PC-9 (cell line): ENCODE measurements around the gene PHLPP2. TPM values are rescaled to one million over a fixed set of nuclear protein-coding genes. Genes with fewer than 3 reads are reported as not detected.

Experiments
- BruUV-seq: library from RNA; stranded (reverse); fragments of 400-500 nt; replicated peaks from 2 replicates; lab custom pipeline; 2021; lab: Mats Ljungman, UMichigan
- CTCF ChIA-PET: fragments of 300-600 bp; sonication (Branson Sonifier 250); formaldehyde crosslinking; loops from one replicate; lab custom pipeline; 2022; ENCODE audit warnings: antibody characterized with exemption; lab: Charles Lee
- POLR2A ChIA-PET: fragments of 300-600 bp; sonication (Branson Sonifier 250); formaldehyde crosslinking; loops from one replicate; lab custom pipeline; 2022; ENCODE audit warnings: antibody characterized with exemption; ENCODE audit not compliant: unreplicated experiment; lab: Charles Lee
- DNase-seq, 2 experiments: peaks; one replicate each; pipeline versions ENCODE4 v3.0.0 to v3.0.0-alpha.2; 2015 to 2022; ENCODE audit warnings: mixed read lengths in 1 of 2
- H2AFZ ChIP-seq: fragments of 200-600 bp; sonication (generic); 2 replicates; pipeline ENCODE4 v1.8.1; 2017; ENCODE audit warnings: antibody characterized with exemption
- H3F3A ChIP-seq: fragments of 200-600 bp; sonication (generic); 2 replicates; pipeline ENCODE4 v1.8.1; 2017; ENCODE audit warnings: antibody characterized with exemption, mild to moderate bottlenecking, low read depth; ENCODE audit not compliant: insufficient read depth
- H3K27ac ChIP-seq: fragments of 200-600 bp; sonication (generic); 2 replicates; pipeline ENCODE4 v1.6.1; 2016; ENCODE audit warnings: mixed run types
- H3K27me3 ChIP-seq: fragments of 200-600 bp; sonication (generic); 2 replicates; pipeline ENCODE4 v1.6.1; 2016; ENCODE audit warnings: low read depth, mixed run types; ENCODE audit not compliant: insufficient read depth
- H3K36me3 ChIP-seq: fragments of 200-600 bp; sonication (generic); 2 replicates; pipeline ENCODE4 v1.6.1; 2016; ENCODE audit warnings: low read depth, mixed run types
- H3K4me1 ChIP-seq: fragments of 200-600 bp; sonication (generic); replicated peaks from 2 replicates; pipeline ENCODE4 v1.6.1; 2016; ENCODE audit warnings: mixed run types; ENCODE audit not compliant: insufficient read depth
- H3K4me2 ChIP-seq: fragments of 200-600 bp; sonication (generic); 2 replicates; pipeline ENCODE4 v1.6.1; 2017; ENCODE audit warnings: mixed run types
- H3K4me3 ChIP-seq: fragments of 200-600 bp; sonication (generic); 2 replicates; pipeline ENCODE4 v1.6.1; 2016; ENCODE audit warnings: mixed run types
- H3K79me2 ChIP-seq: fragments of 200-600 bp; sonication (generic); 2 replicates; pipeline ENCODE4 v1.6.1; 2017; ENCODE audit warnings: low read depth, mixed run types
- H3K9me2 ChIP-seq: fragments of 200-600 bp; sonication (generic); 2 replicates; pipeline ENCODE4 v1.8.1; 2017; ENCODE audit warnings: mild to moderate bottlenecking; ENCODE audit not compliant: insufficient read depth
- H3K9me3 ChIP-seq: fragments of 200-600 bp; sonication (generic); 2 replicates; pipeline ENCODE4 v1.8.1; 2016; ENCODE audit warnings: low read depth; ENCODE audit not compliant: insufficient read depth
- H4K20me1 ChIP-seq: fragments of 200-600 bp; sonication (generic); 2 replicates; pipeline ENCODE4 v1.8.1; 2017; ENCODE audit not compliant: insufficient read depth
- EZH2 ChIP-seq: fragments of 200-600 bp; sonication (generic); IDR thresholded peaks from 2 replicates; pipeline ENCODE4 v1.8.0; 2017; ENCODE audit warnings: antibody characterized with exemption, low read depth
- intact Hi-C: fragments of 100-400 bp; cut with micrococcal nuclease; formaldehyde crosslinking; loops from one replicate; pipeline ENCODE4 v1.10.0; 2022; ENCODE audit not compliant: unreplicated experiment
- total RNA-seq: library from RNA; stranded (reverse); gene quantifications from 2 replicates; pipeline ENCODE4 v1.2.3, GENCODE V29; 2021
- TF ChIP-seq, protein P1 (sequence below): fragments of 200-600 bp; sonication (generic); conservative IDR thresholded peaks from 2 replicates; pipeline ENCODE4 v1.6.1; 2017; ENCODE audit warnings: mixed run types, antibody characterized with exemption, mild to moderate bottlenecking, moderate library complexity

PHLPP2 gene
- total RNA-seq, 1 experiment from 2014 or later: 5.5 TPM

DNA sequence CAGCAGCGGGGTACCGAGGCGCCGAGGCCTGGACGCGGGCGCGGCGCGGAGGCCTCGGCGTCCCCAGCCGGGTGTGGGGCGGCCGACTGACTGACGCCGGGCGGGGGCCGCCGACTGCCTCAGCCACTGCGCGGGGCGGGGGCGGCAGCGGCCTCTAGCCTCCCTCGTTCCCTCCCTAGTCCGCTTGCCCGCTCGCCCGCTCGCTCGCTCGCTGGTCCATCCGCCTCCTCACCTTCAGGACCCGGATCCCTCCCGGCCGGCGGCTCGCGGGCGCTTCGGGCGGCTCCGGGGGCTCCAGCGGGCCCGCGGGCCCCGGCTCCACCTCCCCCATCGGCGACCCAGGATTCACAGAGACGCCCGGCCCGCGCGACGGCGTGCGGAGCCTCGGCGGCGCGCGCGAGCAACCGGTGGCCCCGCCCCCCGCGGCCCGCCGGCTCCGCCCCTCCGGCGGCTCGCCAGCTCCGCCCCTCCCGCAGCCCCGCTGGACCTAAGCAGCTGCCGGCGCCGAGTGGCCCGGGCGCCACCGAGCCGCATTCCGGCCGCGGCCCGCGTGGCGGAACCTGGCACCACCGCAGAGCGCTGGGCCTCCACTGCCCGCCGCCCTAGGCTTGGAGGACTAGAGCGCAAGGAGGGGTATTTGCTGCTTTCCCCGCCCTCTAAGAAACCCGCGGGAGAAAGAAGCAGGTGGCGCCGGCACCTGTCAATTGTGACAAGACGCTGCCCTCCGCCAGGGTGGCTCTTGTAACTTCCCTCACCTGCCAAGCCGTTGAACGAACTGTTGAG lies 773 bp downstream of the PHLPP2 start:
- ChIA-PET CTCF (no interaction called here), POLR2A (interaction anchor here (0.6 kb wide), 1 partner anchor 388 kb away, joined by 3 read pairs; no protein-coding TSS in a partner anchor)

DNA sequence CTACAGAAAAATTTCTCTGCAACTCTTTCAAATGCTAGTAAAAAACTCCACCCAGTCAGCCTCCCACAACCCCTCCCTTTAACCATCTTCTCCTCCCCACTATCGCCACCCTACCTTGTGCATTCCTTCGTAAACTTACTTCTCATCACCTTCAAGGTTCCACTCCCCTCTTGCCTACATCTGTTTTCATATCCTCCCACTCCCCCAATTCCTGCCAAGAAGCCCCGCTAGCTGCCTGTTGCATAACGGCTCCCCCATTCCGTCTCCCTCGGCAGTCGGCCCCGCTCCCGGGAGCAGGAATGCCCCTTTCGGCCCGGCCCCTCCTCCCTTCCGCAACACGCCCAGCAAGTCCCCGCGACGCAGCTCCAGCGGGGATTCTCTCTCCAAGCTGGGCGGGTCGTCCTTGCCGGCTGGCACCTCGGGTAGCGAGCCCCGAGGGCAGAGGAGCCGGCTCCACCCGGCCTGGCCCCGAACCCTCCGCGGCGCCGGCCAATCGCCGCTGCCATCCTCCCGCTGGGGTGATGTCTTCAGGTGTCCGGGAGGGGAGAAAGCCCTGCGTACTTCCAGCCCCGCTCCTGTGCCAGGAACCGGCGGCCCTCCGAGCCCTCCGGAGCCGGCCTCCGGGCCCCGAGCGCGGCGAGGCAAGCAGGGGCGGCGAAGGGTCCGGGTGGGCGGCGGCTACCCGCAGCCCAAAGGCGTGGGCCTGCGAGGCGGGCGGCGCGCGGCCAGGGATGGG lies 1.5 kb downstream of the PHLPP2 start:
- DNase-seq: peak; percentile 78 to 87
- CTCF ChIA-PET: no interaction called here
- Histone ChIP-seq H3K27ac (0 out of 2 replicates have a peak overlapping the region, but pooled peaks have one; percentile 3), H3K36me3 (no peaks in the 10 kb centered on the region), H3K79me2 (peaks cover 17% of the 10 kb centered on the region), H4K20me1 (0 out of 2 replicates have a peak, but pooled peaks cover 3% of the 10 kb centered on the region), H3K9me3 (no peaks in the 10 kb centered on the region), H3K4me2 (peak overlapping the region; percentile 85), H3K27me3 (no peaks in the 10 kb centered on the region), H3K9me2 (no peaks in the 10 kb centered on the region), H3F3A (peaks cover 18% of the 10 kb centered on the region), H3K4me1 (peaks cover 15% of the 10 kb centered on the region), H3K4me3 (peak overlapping the region; percentile 74), H2AFZ (peak overlapping the region; percentile 76)
- no TSS peak for BruUV-seq
- POLR2A ChIA-PET: interaction anchor here (0.6 kb wide), 3 partner anchors 72 to 388 kb away, joined by 3 to 7 read pairs (median 3); no protein-coding TSS in a partner anchor
- intact Hi-C loops: loop anchor here (5.0 kb wide), 1 partner anchor 96 kb away; the partner anchor contains the start of gene MARVELD3
- TF ChIP-seq, protein P1, sequence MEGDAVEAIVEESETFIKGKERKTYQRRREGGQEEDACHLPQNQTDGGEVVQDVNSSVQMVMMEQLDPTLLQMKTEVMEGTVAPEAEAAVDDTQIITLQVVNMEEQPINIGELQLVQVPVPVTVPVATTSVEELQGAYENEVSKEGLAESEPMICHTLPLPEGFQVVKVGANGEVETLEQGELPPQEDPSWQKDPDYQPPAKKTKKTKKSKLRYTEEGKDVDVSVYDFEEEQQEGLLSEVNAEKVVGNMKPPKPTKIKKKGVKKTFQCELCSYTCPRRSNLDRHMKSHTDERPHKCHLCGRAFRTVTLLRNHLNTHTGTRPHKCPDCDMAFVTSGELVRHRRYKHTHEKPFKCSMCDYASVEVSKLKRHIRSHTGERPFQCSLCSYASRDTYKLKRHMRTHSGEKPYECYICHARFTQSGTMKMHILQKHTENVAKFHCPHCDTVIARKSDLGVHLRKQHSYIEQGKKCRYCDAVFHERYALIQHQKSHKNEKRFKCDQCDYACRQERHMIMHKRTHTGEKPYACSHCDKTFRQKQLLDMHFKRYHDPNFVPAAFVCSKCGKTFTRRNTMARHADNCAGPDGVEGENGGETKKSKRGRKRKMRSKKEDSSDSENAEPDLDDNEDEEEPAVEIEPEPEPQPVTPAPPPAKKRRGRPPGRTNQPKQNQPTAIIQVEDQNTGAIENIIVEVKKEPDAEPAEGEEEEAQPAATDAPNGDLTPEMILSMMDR: no peak
- TF ChIP-seq EZH2: no peak

More for the DNA sequence above, 773 bp downstream of the PHLPP2 start:
- Histone ChIP-seq H3F3A (peaks cover 18% of the 10 kb centered on the region), H3K27me3 (no peaks in the 10 kb centered on the region), H3K4me3 (peak overlapping the region; percentile 74; the same call in 1 of the 2 replicates), H3K4me1 (peaks cover 15% of the 10 kb centered on the region), H3K36me3 (no peaks in the 10 kb centered on the region), H3K79me2 (peaks cover 17% of the 10 kb centered on the region), H3K9me3 (no peaks in the 10 kb centered on the region), H3K27ac (no peak overlapping the region), H3K4me2 (peak overlapping the region; percentile 73), H4K20me1 (0 out of 2 replicates have a peak, but pooled peaks cover 3% of the 10 kb centered on the region), H2AFZ (peak overlapping the region; percentile 76; the same call in 1 of the 2 replicates), H3K9me2 (no peaks in the 10 kb centered on the region)
- no TSS peak for BruUV-seq
- DNase-seq: peak; percentile 60 to 77
- TF ChIP-seq, protein P1: no peak
- no peak for TF ChIP-seq EZH2
- intact Hi-C loops: loop anchor here (5.0 kb wide), 1 partner anchor 96 kb away; the partner anchor contains the start of gene MARVELD3

DNA sequence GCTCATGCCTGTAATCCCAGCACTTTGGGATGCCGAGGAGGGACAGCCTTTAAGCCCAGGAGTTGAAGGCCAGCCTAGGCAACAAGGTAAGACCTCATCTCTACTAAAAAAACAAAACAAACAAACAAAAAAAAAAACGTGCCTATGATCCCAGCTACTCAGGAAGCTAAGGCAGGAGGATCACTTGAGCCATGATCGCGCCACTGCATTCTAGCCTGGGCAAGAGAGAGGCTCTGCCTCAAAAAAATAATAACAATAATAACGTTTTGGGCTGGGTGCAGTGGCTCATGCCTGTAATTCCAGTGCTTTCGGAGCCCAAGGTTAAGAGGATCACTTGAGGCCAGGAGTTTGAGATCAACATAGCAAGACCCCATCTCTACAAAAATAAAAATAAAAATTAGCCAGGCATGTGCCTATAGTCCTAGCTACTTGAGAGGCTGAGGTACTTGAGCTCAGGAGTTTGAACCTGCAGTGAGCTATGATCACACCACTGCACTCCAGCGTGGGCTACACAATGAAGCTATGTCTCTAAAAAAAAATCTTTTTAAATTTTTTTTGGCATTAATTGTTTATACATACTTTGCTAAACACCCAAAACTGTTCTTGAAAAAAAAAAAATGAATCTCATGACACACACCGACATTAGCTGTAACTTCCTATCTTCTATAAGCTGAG lies 3.3 kb downstream of the PHLPP2 start:
- peaks cover 15% of the 10 kb centered on the region for H3F3A ChIP-seq
- H3K79me2 ChIP-seq: peaks cover 17% of the 10 kb centered on the region
- 0 out of 2 replicates have a peak, but pooled peaks cover 3% of the 10 kb centered on the region for H4K20me1 ChIP-seq
- POLR2A ChIA-PET: interaction anchor here (0.7 kb wide), 1 partner anchor 43 kb away, joined by 12 read pairs; no protein-coding TSS in a partner anchor
- BruUV-seq: no TSS peak
- H3K4me1 ChIP-seq: peaks cover 15% of the 10 kb centered on the region
- H3K4me3 ChIP-seq: no peak overlapping the region
- H2AFZ ChIP-seq: no peak overlapping the region
- no peaks in the 10 kb centered on the region for H3K9me3 ChIP-seq
- no peak overlapping the region for H3K27ac ChIP-seq
- H3K27me3 ChIP-seq: no peaks in the 10 kb centered on the region
- CTCF ChIA-PET: no interaction called here
- intact Hi-C loops: loop anchor here (5.0 kb wide), 1 partner anchor 94 kb away; the partner anchor contains the start of gene MARVELD3
- H3K9me2 ChIP-seq: no peaks in the 10 kb centered on the region
- no peak for DNase-seq
- no peak overlapping the region for H3K4me2 ChIP-seq
- TF ChIP-seq, protein P1: no peak
- TF ChIP-seq EZH2: no peak
- no peaks in the 10 kb centered on the region for H3K36me3 ChIP-seq
